ENCODE data around the gene TBCD. TPM values are rescaled to one million over a fixed set of nuclear protein-coding genes. Genes with fewer than 3 reads are reported as not detected.
A peak's percentile ranks its signal among the peaks of the same experiment; 100 is the strongest.

The TBCD gene
- total RNA-seq, 4 donors from 2014 or later: 49.7 to 119 (median 71.5) TPM

DNA sequence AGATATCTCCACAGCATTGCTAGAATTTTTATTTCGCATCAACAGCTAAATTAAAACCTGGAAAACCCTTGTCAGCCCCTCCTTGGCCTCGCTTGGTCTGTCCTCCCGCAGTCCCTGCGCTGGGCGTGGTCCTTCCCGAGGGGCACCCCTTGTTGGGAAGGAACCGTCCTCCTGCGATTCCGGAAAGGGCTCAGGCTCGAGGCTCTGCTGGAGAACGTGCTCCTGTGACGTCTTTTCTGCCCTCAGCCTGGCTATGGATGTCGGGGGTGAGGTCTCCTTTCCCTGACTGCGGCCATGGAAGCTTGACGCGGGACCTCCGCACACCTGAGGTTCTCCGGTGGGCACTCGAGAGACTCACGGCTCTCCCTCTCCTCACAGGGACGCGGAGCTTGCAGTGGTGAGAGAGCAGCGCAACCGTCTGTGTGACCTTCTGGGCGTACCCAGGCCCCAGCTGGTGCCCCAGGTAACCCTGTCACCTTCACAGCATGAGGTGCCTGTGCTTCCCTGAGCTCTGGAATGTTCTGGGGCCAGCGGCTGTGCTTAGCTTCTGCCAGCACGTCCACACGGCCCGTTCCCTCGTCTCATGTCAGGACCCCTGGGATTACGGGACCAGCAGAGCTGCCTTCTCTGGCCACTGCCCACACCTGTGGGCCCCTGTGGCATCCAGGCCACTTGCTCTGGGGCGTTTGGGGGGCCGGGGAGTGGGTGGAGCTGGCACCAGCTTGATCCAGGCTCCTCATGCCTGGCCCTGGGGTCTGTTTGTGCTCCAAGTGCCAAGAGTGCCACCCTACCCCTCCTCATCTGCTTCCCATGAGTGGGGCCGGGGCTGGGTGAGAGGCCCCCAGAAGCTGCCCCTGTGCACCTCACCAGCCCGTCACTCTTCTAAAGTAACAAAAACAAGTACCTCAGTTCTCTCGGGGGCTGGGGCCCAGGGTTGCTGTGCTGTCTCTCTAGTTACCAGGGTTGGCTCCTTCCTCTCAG is 189.4 kb downstream of the TBCD start:
- no peaks in the 10 kb centered on the region for H3K4me1 ChIP-seq
- H3K27me3 ChIP-seq: no peaks in the 10 kb centered on the region
- no peak overlapping the region for H3K27ac ChIP-seq
- peaks cover 15% of the 10 kb centered on the region for H3K9me3 ChIP-seq
- 94% methylated on average over 30 of the region's 36 CpGs for WGBS
- no peak for TF ChIP-seq POLR2AphosphoS5 (IDR thresholded peaks at IDR 0.05)
- no peak for TF ChIP-seq POLR2A (IDR thresholded peaks at IDR 0.05)
- TF ChIP-seq, protein P1, sequence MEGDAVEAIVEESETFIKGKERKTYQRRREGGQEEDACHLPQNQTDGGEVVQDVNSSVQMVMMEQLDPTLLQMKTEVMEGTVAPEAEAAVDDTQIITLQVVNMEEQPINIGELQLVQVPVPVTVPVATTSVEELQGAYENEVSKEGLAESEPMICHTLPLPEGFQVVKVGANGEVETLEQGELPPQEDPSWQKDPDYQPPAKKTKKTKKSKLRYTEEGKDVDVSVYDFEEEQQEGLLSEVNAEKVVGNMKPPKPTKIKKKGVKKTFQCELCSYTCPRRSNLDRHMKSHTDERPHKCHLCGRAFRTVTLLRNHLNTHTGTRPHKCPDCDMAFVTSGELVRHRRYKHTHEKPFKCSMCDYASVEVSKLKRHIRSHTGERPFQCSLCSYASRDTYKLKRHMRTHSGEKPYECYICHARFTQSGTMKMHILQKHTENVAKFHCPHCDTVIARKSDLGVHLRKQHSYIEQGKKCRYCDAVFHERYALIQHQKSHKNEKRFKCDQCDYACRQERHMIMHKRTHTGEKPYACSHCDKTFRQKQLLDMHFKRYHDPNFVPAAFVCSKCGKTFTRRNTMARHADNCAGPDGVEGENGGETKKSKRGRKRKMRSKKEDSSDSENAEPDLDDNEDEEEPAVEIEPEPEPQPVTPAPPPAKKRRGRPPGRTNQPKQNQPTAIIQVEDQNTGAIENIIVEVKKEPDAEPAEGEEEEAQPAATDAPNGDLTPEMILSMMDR (IDR thresholded peaks at IDR 0.05): no peak
- no peak for TF ChIP-seq EP300 (IDR thresholded peaks at IDR 0.05)
- H3K4me3 ChIP-seq: no peak overlapping the region
- H3K36me3 ChIP-seq: peaks cover 89% of the 10 kb centered on the region
- peak in 1 of 2 donors; percentile 64 for DNase-seq (ENCODE audit: low spot score in 2 of 2)

DNA sequence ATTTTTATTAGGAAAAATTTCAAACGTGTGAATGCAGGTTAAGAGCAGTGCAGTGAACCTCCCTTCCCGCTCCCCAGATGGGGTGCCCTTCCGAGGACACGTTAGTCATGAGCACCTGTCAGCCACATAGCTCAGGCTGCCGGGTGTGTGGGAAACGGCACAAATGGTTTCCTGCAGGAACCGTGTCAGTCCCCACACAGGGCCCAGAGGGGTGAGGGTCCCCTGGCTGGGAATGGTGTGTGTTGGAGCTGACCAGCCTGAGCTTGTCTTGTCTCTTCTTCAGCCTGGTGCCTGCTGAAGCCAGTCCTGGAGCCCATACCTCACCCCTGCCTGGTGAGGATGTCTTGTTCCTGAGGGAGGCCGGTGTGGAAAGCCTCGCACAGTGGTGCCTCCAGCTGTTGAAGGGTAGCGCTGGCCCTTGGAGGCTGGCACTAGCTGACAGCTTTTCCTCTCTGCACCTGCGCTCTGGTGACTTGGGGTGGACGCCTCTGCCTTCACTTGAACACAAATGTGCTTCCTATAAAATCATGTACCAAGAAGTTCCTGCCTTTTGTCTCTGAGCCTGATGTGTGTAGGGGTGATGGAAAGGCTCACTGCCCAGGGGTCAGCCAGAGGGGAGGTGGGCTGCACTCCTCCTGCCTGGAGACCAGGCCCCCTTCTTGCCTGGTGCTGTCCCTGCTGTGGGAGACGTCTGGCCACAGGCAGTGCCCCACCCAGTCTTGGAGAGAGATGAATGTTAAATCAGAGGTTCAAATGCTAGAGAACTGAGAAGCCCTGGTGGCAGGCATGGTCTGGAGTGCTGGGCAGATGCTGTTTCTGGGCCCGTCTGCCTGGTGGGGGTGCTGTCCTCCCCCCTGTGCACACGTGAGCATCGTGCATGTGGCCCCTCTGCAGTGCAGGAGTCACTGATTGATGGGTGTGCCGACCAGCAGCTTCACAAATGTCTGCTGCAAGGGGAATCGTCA is 190.6 kb downstream of the TBCD start:
- Histone ChIP-seq H3K4me3 (no peak overlapping the region), H3K36me3 (peaks cover 84% of the 10 kb centered on the region), H3K4me1 (no peaks in the 10 kb centered on the region), H3K27ac (no peak overlapping the region), H3K9me3 (peaks cover 15% of the 10 kb centered on the region), H3K27me3 (no peaks in the 10 kb centered on the region)
- 90% methylated on average over 9 of the region's 18 CpGs for whole genome bisulfite sequencing
- DNase-seq (ENCODE audit: low spot score in 2 of 2): peak in 1 of 2 donors; percentile 48
- TF ChIP-seq POLR2A (IDR thresholded peaks at IDR 0.05) (no peak), POLR2AphosphoS5 (IDR thresholded peaks at IDR 0.05) (no peak), EP300 (IDR thresholded peaks at IDR 0.05) (no peak)
- TF ChIP-seq, protein P1 (IDR thresholded peaks at IDR 0.05): no peak

DNA sequence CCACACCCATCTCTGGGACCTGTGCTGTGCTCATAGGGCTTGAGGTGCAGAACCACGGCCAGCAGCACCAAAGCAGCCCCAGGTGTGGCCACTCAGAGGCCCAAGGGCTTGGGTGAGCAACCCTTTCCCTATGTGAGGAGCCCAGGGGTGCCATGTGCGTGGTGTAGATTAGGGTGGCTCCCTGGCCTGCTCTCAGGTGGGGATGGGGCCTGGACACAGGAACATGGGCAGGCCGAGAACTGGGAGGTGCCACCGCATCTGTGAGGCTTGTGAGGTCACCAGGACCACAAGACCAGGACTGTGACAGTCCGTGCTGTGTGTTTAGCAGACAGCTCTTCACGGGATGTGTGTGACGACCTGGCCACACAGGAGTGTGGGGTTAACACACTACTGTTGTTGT is 191.5 kb downstream of the TBCD start:
- H3K27ac ChIP-seq: no peak overlapping the region
- H3K36me3 ChIP-seq: peaks cover 75% of the 10 kb centered on the region
- 100% methylated on average over 4 of the region's 7 CpGs for WGBS
- peaks cover 15% of the 10 kb centered on the region for H3K9me3 ChIP-seq
- DNase-seq (ENCODE audit: low spot score in 2 of 2): peak in 1 of 2 donors; percentile 49
- no peaks in the 10 kb centered on the region for H3K4me1 ChIP-seq
- H3K4me3 ChIP-seq: no peak overlapping the region
- TF ChIP-seq POLR2AphosphoS5 (IDR thresholded peaks at IDR 0.05) (no peak), POLR2A (IDR thresholded peaks at IDR 0.05) (no peak), EP300 (IDR thresholded peaks at IDR 0.05) (no peak)
- TF ChIP-seq, protein P1 (IDR thresholded peaks at IDR 0.05): no peak
- H3K27me3 ChIP-seq: no peaks in the 10 kb centered on the region

DNA sequence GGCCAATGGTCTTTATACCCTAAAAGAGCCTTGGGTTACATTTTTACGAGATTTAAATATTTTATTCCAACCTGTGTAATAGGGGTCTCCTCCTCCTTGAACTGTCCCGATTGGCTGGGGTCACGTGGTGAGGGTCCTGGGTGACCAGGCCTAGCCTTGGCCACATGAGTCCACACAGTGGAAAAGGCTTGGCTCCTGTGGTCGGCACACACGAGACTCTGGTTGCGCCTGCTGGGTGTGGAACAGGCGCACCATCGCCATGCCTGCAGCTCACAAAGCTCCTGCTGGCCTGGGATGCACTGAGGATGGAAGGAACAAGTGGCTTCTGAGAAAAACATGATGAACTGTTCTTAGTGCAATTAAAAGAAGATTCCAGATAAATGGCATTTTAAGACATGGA is 191.9 kb downstream of the TBCD start:
- Histone ChIP-seq H3K27me3 (no peaks in the 10 kb centered on the region), H3K27ac (no peak overlapping the region), H3K4me3 (no peak overlapping the region), H3K4me1 (no peaks in the 10 kb centered on the region), H3K9me3 (peaks cover 15% of the 10 kb centered on the region), H3K36me3 (peaks cover 71% of the 10 kb centered on the region)
- TF ChIP-seq POLR2A (IDR thresholded peaks at IDR 0.05) (no peak), POLR2AphosphoS5 (IDR thresholded peaks at IDR 0.05) (no peak)
- WGBS: 94% methylated on average over 8 of the region's 8 CpGs
- no peak for DNase-seq (ENCODE audit: low spot score in 2 of 2)

DNA sequence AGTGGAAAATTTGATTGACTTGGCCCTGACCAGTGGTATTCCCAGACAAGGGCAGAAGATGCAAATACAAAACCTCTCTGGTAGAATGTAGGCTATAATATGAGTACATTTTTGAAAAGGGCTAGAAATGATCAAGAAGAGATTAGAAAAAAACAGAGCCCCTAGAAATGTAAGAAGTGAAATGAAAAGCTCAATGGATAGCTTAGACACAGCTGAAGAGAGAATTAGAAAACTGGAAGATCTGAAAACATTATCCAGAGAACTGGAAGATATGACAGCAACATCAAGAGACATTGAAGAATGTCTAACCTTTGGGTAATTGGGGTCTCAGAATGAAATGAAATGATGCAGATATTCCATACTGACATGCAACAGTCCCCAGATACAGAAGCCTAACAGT is 193.1 kb downstream of the TBCD start:
- peaks cover 65% of the 10 kb centered on the region for H3K36me3 ChIP-seq
- no peak for TF ChIP-seq POLR2AphosphoS5 (IDR thresholded peaks at IDR 0.05)
- TF ChIP-seq EP300 (IDR thresholded peaks at IDR 0.05): no peak
- TF ChIP-seq, protein P1 (IDR thresholded peaks at IDR 0.05): no peak
- TF ChIP-seq POLR2A (IDR thresholded peaks at IDR 0.05): no peak
- H3K4me3 ChIP-seq: no peak overlapping the region
- H3K27me3 ChIP-seq: no peaks in the 10 kb centered on the region
- H3K9me3 ChIP-seq: peaks cover 15% of the 10 kb centered on the region
- H3K4me1 ChIP-seq: no peaks in the 10 kb centered on the region
- H3K27ac ChIP-seq: no peak overlapping the region
- DNase-seq (ENCODE audit: low spot score in 2 of 2): no peak
